GM12892 (cell line): ENCODE data around the gene PRICKLE1.
A peak's percentile ranks its signal among the peaks of the same experiment; 100 is the strongest.

Experiments
- DNase-seq: peaks from one replicate; pipeline ENCODE4 v3.0.0; 2011; ENCODE audit not compliant: insufficient read length
- FAIRE-seq: peaks from 2 replicates; lab custom pipeline; 2011; peaks lifted over from hg19 to GRCh38; lab: Jason Lieb, UNC
- POLR2A ChIP-seq: IDR thresholded peaks from 2 replicates; pipeline ENCODE4 v1.6.1; 2011; ENCODE audit warnings: low read depth, low read length, control low read depth
- POLR2AphosphoS5 ChIP-seq: IDR thresholded peaks from 2 replicates; pipeline ENCODE4 v1.6.1; 2011; ENCODE audit warnings: low read depth, low read length, control low read depth
- TAF1 ChIP-seq: IDR thresholded peaks from 2 replicates; pipeline ENCODE4 v1.6.1; 2011; ENCODE audit warnings: low read depth, mild to moderate bottlenecking, control low read depth, low read length, borderline replicate concordance

The PRICKLE1 gene

GRCh38 chr12:42432517-42433140 lies 156.9 kb downstream of the PRICKLE1 start:
- FAIRE-seq (no peak), DNase-seq (no peak)
- TF ChIP-seq POLR2A (no peak), POLR2AphosphoS5 (no peak), TAF1 (no peak)

GRCh38 chr12:42428850-42429249 lies 160.7 kb downstream of the PRICKLE1 start:
- TF ChIP-seq POLR2A (no peak), POLR2AphosphoS5 (no peak), TAF1 (no peak)
- FAIRE-seq: no peak
- DNase-seq: no peak

- FAIRE-seq (peak; percentile 57), DNase-seq (no peak)
- TF ChIP-seq POLR2AphosphoS5: no peak
- no peak for TF ChIP-seq POLR2A
- no peak for TF ChIP-seq TAF1
Measured at GRCh38 chr12:42426746-42427145, 162.8 kb downstream of the PRICKLE1 start.

GRCh38 chr12:42422785-42423184 lies 166.8 kb downstream of the PRICKLE1 start:
- FAIRE-seq: peak; percentile 50
- TF ChIP-seq POLR2A: no peak
- TF ChIP-seq TAF1: no peak
- no peak for TF ChIP-seq POLR2AphosphoS5
- no peak for DNase-seq

GRCh38 chr12:42421844-42422779 lies 167.4 kb downstream of the PRICKLE1 start:
- peak; percentile 24 for FAIRE-seq

GRCh38 chr12:42420395-42420794 lies 169.2 kb downstream of the PRICKLE1 start:
- TF ChIP-seq POLR2AphosphoS5 (no peak), TAF1 (no peak), POLR2A (no peak)
- DNase-seq (no peak), FAIRE-seq (no peak)

More at GRCh38 chr12:42421844-42422779, 167.4 kb downstream of the PRICKLE1 start:
- no peak for TF ChIP-seq POLR2AphosphoS5
- TF ChIP-seq POLR2A: no peak
- no peak for TF ChIP-seq TAF1
- DNase-seq: no peak

GRCh38 chr12:42410340-42410739 lies 179.2 kb downstream of the PRICKLE1 start:
- no peak for TF ChIP-seq POLR2A
- TF ChIP-seq TAF1: no peak
- no peak for TF ChIP-seq POLR2AphosphoS5
- DNase-seq (no peak), FAIRE-seq (no peak)

GRCh38 chr12:42409471-42409870 lies 180.1 kb downstream of the PRICKLE1 start:
- TF ChIP-seq TAF1 (no peak), POLR2AphosphoS5 (no peak), POLR2A (no peak)
- no peak for FAIRE-seq
- DNase-seq: no peak

- no peak for FAIRE-seq
Measured at GRCh38 chr12:42407306-42407705, 182.2 kb downstream of the PRICKLE1 start.

More at GRCh38 chr12:42407306-42407705, 182.2 kb downstream of the PRICKLE1 start:
- TF ChIP-seq TAF1 (no peak), POLR2A (no peak), POLR2AphosphoS5 (no peak)
- DNase-seq: no peak
